Measurements from ENCODE around the gene C2orf69. TPM values are rescaled to one million over a fixed set of nuclear protein-coding genes. Genes with fewer than 3 reads are reported as not detected.

C2orf69 gene
- total and polyA plus RNA-seq, 2 of the 8 experiments (the other 6 are each of a cell fraction or from before 2014, with no cell fraction given): 3.9 to 32.0 TPM

- no peak overlapping the region for H2AFZ ChIP-seq (ENCODE audit: low read length)
- peak overlapping the region; percentile 96 for H4K5ac ChIP-seq (ENCODE audit: insufficient read length, low read depth, low read length)
- H3K18ac ChIP-seq (ENCODE audit: extremely low read depth, low read length): peak overlapping the region; percentile 89; the same call in 1 of the 2 replicates
- peak overlapping the region; percentile 54 for H3K4me2 ChIP-seq (ENCODE audit: insufficient read depth in 1 of 2, low read depth in 2 of 2, low read length in 2 of 2)
- H2BK20ac ChIP-seq (ENCODE audit: low read length): no peak overlapping the region
- no peak overlapping the region for H2AK5ac ChIP-seq (ENCODE audit: low read depth, low read length)
- WGBS, 2 experiments (ENCODE audit: extremely low coverage in 1 of 2, insufficient coverage in 1 of 2, insufficient read length in 1 of 2, insufficient replicate concordance in 2 of 2, low coverage in 1 of 2, low lambda C conversion rate in 2 of 2, missing lambda C conversion rate in 1 of 2): 6% methylated on average over 5 of the region's 5 CpGs; no CpG with 5 or more reads in 1 of the 2 experiments
- no peaks in the 10 kb centered on the region for H3K79me2 ChIP-seq (ENCODE audit: control insufficient read depth in 1 of 2, insufficient read depth in 2 of 2, low read length in 2 of 2)
- no peaks in the 10 kb centered on the region for H3K27me3 ChIP-seq (replicated peaks in 1 of 4; ENCODE audit: control insufficient read depth in 3 of 4, extremely low read depth in 1 of 4, insufficient read depth in 3 of 4, low read length in 3 of 4)
- peak overlapping the region; percentile 61; the same call in 1 of the 2 replicates for H2BK5ac ChIP-seq (ENCODE audit: low read depth, low read length)
- 0 out of 2 replicates have a peak, but pooled peaks cover 1% of the 10 kb centered on the region for H3K23me2 ChIP-seq (ENCODE audit: low read depth, low read length)
- 0 out of 4 replicates have a peak, but pooled peaks cover 0 to 2% of the 10 kb centered on the region in 2 experiments for H3K9me3 ChIP-seq (ENCODE audit: insufficient read depth in 2 of 2, low read depth in 1 of 2, low read length in 1 of 2)
- H3K4me3 ChIP-seq (ENCODE audit: extremely low read depth in 1 of 4, insufficient read depth in 2 of 4, low read depth in 3 of 4, low read length in 4 of 4): peak overlapping the region in 1 of 4 experiments; percentile 48; a peak in 1 of 8 replicates
- H3K9ac ChIP-seq (replicated peaks in 1 of 4; ENCODE audit: extremely low read depth in 1 of 4, low read depth in 3 of 4, low read length in 3 of 4): no peak overlapping the region
- H3K56ac ChIP-seq (replicated peaks; ENCODE audit: insufficient read length, low read depth, low read length): no peak overlapping the region
- POLR2A ChIA-PET (ENCODE audit: partially characterized antibody): interaction anchor here (1.9 kb wide), 1 partner anchor 43 kb away, joined by 7 read pairs; the partner anchor contains the start of gene C2orf69
- H3K23ac ChIP-seq (ENCODE audit: insufficient read length): no peak overlapping the region
- DNase-seq (ENCODE audit: low read depth in 1 of 2, low spot score in 2 of 2) (no peak), FAIRE-seq (no peak)
- H3K36me3 ChIP-seq (ENCODE audit: control insufficient read depth in 2 of 4, insufficient read depth in 4 of 4, low read length in 3 of 4): no peaks in the 10 kb centered on the region
- H3K79me1 ChIP-seq (ENCODE audit: low read depth, low read length): no peaks in the 10 kb centered on the region
- H2BK120ac ChIP-seq (replicated peaks; ENCODE audit: low read depth, low read length): peak overlapping the region; percentile 67
- peaks cover 0 to 18% (median 7%) of the 10 kb centered on the region in 4 experiments; a peak in 4 of 7 replicates for H3K4me1 ChIP-seq (replicated peaks in 1 of 4; ENCODE audit: control insufficient read depth in 3 of 4, insufficient read depth in 4 of 4, low read length in 3 of 4)
- H2BK15ac ChIP-seq (ENCODE audit: low read length): no peak overlapping the region
- CTCF ChIA-PET (ENCODE audit: partially characterized antibody): interaction anchor here (1.4 kb wide), 1 partner anchor 8 kb away, joined by 6 read pairs; no protein-coding TSS in a partner anchor
- H4K20me1 ChIP-seq (replicated peaks in 1 of 2; ENCODE audit: control insufficient read depth in 1 of 2, insufficient read depth in 2 of 2, low read length in 2 of 2): no peaks in the 10 kb centered on the region
- H3K27ac ChIP-seq (ENCODE audit: low read depth, low read length): peak overlapping the region; percentile 62
- H2BK12ac ChIP-seq (ENCODE audit: low read depth, low read length): 0 out of 2 replicates have a peak overlapping the region, but pooled peaks have one; percentile 20
- H3K14ac ChIP-seq (ENCODE audit: insufficient read length): no peak overlapping the region
- H3K4ac ChIP-seq (replicated peaks; ENCODE audit: insufficient read length, low read depth, low read length): no peak overlapping the region
- H4K8ac ChIP-seq (ENCODE audit: extremely low read depth, insufficient read depth, low read length): no peak overlapping the region
- peak overlapping the region; percentile 36 for H4K91ac ChIP-seq (replicated peaks; ENCODE audit: insufficient read length, low read length)
- TF ChIP-seq BCL11A (IDR thresholded peaks at IDR 0.05; ENCODE audit: low read depth in 2 of 2, low read length in 2 of 2) (no peak), TEAD4 (IDR thresholded peaks at IDR 0.05; ENCODE audit: low read depth, low read length) (no peak), ASH2L (IDR thresholded peaks at IDR 0.05; ENCODE audit: low read length) (no peak), MAFK (IDR thresholded peaks at IDR 0.05; ENCODE audit: low read depth, low read length) (no peak; the same call in 1 of the 2 replicates), PHF8 (conservative IDR thresholded peaks at IDR 0.05; ENCODE audit: low read depth, low read length) (no peak), USF2 (IDR thresholded peaks at IDR 0.05; ENCODE audit: low read length) (no peak), SP2 (IDR thresholded peaks at IDR 0.05; ENCODE audit: low read length) (no peak), CHD2 (IDR thresholded peaks at IDR 0.05; ENCODE audit: low read length) (no peak), SIN3A (conservative IDR thresholded peaks at IDR 0.05 in 1 of 2, IDR thresholded peaks at IDR 0.05 in 1 of 2; ENCODE audit: low read depth in 1 of 2, low read length in 2 of 2) (no peak), SUZ12 (IDR thresholded peaks at IDR 0.05; ENCODE audit: low read length) (no peak)
Measured at GRCh38 chr2:199868431-199869226, 42.5 kb upstream of the C2orf69 start.

All from H1 (cell line).